ENCODE data around the gene PTCH1.

The PTCH1 gene

GRCh38 chr9:95433096-95433819 is 83.5 kb downstream of the PTCH1 start:
- no peak for DNase-seq (ENCODE audit: low read depth)
- H3K9ac ChIP-seq (ENCODE audit: low read length): no peak overlapping the region
- peaks cover 8% of the 10 kb centered on the region for H3K27me3 ChIP-seq (replicated peaks; ENCODE audit: control insufficient read depth, insufficient read depth, low read length)
- no peaks in the 10 kb centered on the region for H3K4me1 ChIP-seq (ENCODE audit: control insufficient read depth, insufficient read depth, low read length)
- peaks cover 15% of the 10 kb centered on the region for H3K9me3 ChIP-seq (ENCODE audit: control insufficient read depth, low read length)
- H3K4me3 ChIP-seq (ENCODE audit: low read length): no peak overlapping the region
- H3K36me3 ChIP-seq (ENCODE audit: control insufficient read depth, insufficient read depth, low read length, severe bottlenecking): no peaks in the 10 kb centered on the region

GRCh38 chr9:95431286-95431685 is 85.5 kb downstream of the PTCH1 start:
- DNase-seq (ENCODE audit: low read depth): no peak
- no peak overlapping the region for H3K9ac ChIP-seq (ENCODE audit: low read length)
- peaks cover 15% of the 10 kb centered on the region for H3K9me3 ChIP-seq (ENCODE audit: control insufficient read depth, low read length)
- no peaks in the 10 kb centered on the region for H3K4me1 ChIP-seq (ENCODE audit: control insufficient read depth, insufficient read depth, low read length)
- no peaks in the 10 kb centered on the region for H3K36me3 ChIP-seq (ENCODE audit: control insufficient read depth, insufficient read depth, low read length, severe bottlenecking)
- no peak overlapping the region for H3K4me3 ChIP-seq (ENCODE audit: low read length)
- H3K27me3 ChIP-seq (replicated peaks; ENCODE audit: control insufficient read depth, insufficient read depth, low read length): peaks cover 8% of the 10 kb centered on the region

GRCh38 chr9:95429948-95430620 is 86.7 kb downstream of the PTCH1 start:
- Histone ChIP-seq H3K27me3 (replicated peaks; ENCODE audit: control insufficient read depth, insufficient read depth, low read length) (peaks cover 8% of the 10 kb centered on the region), H3K4me3 (ENCODE audit: low read length) (no peak overlapping the region), H3K4me1 (ENCODE audit: control insufficient read depth, insufficient read depth, low read length) (no peaks in the 10 kb centered on the region), H3K9me3 (ENCODE audit: control insufficient read depth, low read length) (peaks cover 15% of the 10 kb centered on the region), H3K9ac (ENCODE audit: low read length) (no peak overlapping the region), H3K36me3 (ENCODE audit: control insufficient read depth, insufficient read depth, low read length, severe bottlenecking) (no peaks in the 10 kb centered on the region)
- DNase-seq (ENCODE audit: low read depth): no peak

GRCh38 chr9:95429096-95429495 is 87.7 kb downstream of the PTCH1 start:
- no peak for DNase-seq (ENCODE audit: low read depth)
- Histone ChIP-seq H3K4me1 (ENCODE audit: control insufficient read depth, insufficient read depth, low read length) (no peaks in the 10 kb centered on the region), H3K36me3 (ENCODE audit: control insufficient read depth, insufficient read depth, low read length, severe bottlenecking) (no peaks in the 10 kb centered on the region), H3K9me3 (ENCODE audit: control insufficient read depth, low read length) (peaks cover 20% of the 10 kb centered on the region), H3K27me3 (replicated peaks; ENCODE audit: control insufficient read depth, insufficient read depth, low read length) (peaks cover 8% of the 10 kb centered on the region), H3K4me3 (ENCODE audit: low read length) (no peak overlapping the region), H3K9ac (ENCODE audit: low read length) (no peak overlapping the region)

- Histone ChIP-seq H3K9me3 (ENCODE audit: control insufficient read depth, low read length) (peaks cover 48% of the 10 kb centered on the region), H3K9ac (ENCODE audit: low read length) (peak overlapping the region; percentile 59), H3K27me3 (replicated peaks; ENCODE audit: control insufficient read depth, insufficient read depth, low read length) (peaks cover 5% of the 10 kb centered on the region), H3K36me3 (ENCODE audit: control insufficient read depth, insufficient read depth, low read length, severe bottlenecking) (no peaks in the 10 kb centered on the region), H3K4me3 (ENCODE audit: low read length) (peak overlapping the region; percentile 76), H3K4me1 (ENCODE audit: control insufficient read depth, insufficient read depth, low read length) (no peaks in the 10 kb centered on the region)
- peak; percentile 12 for DNase-seq (ENCODE audit: low read depth)
Measured at GRCh38 chr9:95425910-95426551, 90.7 kb downstream of the PTCH1 start.

GRCh38 chr9:95422650-95423049 is 94.1 kb downstream of the PTCH1 start:
- H3K4me3 ChIP-seq (ENCODE audit: low read length): no peak overlapping the region
- no peaks in the 10 kb centered on the region for H3K36me3 ChIP-seq (ENCODE audit: control insufficient read depth, insufficient read depth, low read length, severe bottlenecking)
- no peaks in the 10 kb centered on the region for H3K4me1 ChIP-seq (ENCODE audit: control insufficient read depth, insufficient read depth, low read length)
- no peak for DNase-seq (ENCODE audit: low read depth)
- H3K9me3 ChIP-seq (ENCODE audit: control insufficient read depth, low read length): peaks cover 37% of the 10 kb centered on the region
- no peaks in the 10 kb centered on the region for H3K27me3 ChIP-seq (replicated peaks; ENCODE audit: control insufficient read depth, insufficient read depth, low read length)
- H3K9ac ChIP-seq (ENCODE audit: low read length): no peak overlapping the region

- no peaks in the 10 kb centered on the region for H3K36me3 ChIP-seq (ENCODE audit: control insufficient read depth, insufficient read depth, low read length, severe bottlenecking)
- H3K27me3 ChIP-seq (replicated peaks; ENCODE audit: control insufficient read depth, insufficient read depth, low read length): no peaks in the 10 kb centered on the region
- H3K9ac ChIP-seq (ENCODE audit: low read length): no peak overlapping the region
- peaks cover 37% of the 10 kb centered on the region for H3K9me3 ChIP-seq (ENCODE audit: control insufficient read depth, low read length)
- no peak for DNase-seq (ENCODE audit: low read depth)
- no peak overlapping the region for H3K4me3 ChIP-seq (ENCODE audit: low read length)
- no peaks in the 10 kb centered on the region for H3K4me1 ChIP-seq (ENCODE audit: control insufficient read depth, insufficient read depth, low read length)
Measured at GRCh38 chr9:95420518-95420917, 96.3 kb downstream of the PTCH1 start.

GRCh38 chr9:95419444-95419843 is 97.3 kb downstream of the PTCH1 start:
- DNase-seq (ENCODE audit: low read depth): no peak
- Histone ChIP-seq H3K27me3 (replicated peaks; ENCODE audit: control insufficient read depth, insufficient read depth, low read length) (no peaks in the 10 kb centered on the region), H3K9me3 (ENCODE audit: control insufficient read depth, low read length) (peaks cover 36% of the 10 kb centered on the region), H3K4me1 (ENCODE audit: control insufficient read depth, insufficient read depth, low read length) (no peaks in the 10 kb centered on the region), H3K4me3 (ENCODE audit: low read length) (no peak overlapping the region), H3K9ac (ENCODE audit: low read length) (no peak overlapping the region), H3K36me3 (ENCODE audit: control insufficient read depth, insufficient read depth, low read length, severe bottlenecking) (no peaks in the 10 kb centered on the region)

- H3K4me3 ChIP-seq (ENCODE audit: low read length): no peak overlapping the region
- H3K36me3 ChIP-seq (ENCODE audit: control insufficient read depth, insufficient read depth, low read length, severe bottlenecking): no peaks in the 10 kb centered on the region
- peaks cover 3% of the 10 kb centered on the region for H3K4me1 ChIP-seq (ENCODE audit: control insufficient read depth, insufficient read depth, low read length)
- peak; percentile 44 for DNase-seq (ENCODE audit: low read depth)
- H3K27me3 ChIP-seq (replicated peaks; ENCODE audit: control insufficient read depth, insufficient read depth, low read length): no peaks in the 10 kb centered on the region
- H3K9ac ChIP-seq (ENCODE audit: low read length): no peak overlapping the region
- no peaks in the 10 kb centered on the region for H3K9me3 ChIP-seq (ENCODE audit: control insufficient read depth, low read length)
Measured at GRCh38 chr9:95415158-95415557, 101.6 kb downstream of the PTCH1 start.

GRCh38 chr9:95413793-95414192 is 103.0 kb downstream of the PTCH1 start:
- no peaks in the 10 kb centered on the region for H3K9me3 ChIP-seq (ENCODE audit: control insufficient read depth, low read length)
- no peaks in the 10 kb centered on the region for H3K27me3 ChIP-seq (replicated peaks; ENCODE audit: control insufficient read depth, insufficient read depth, low read length)
- H3K4me3 ChIP-seq (ENCODE audit: low read length): no peak overlapping the region
- DNase-seq (ENCODE audit: low read depth): no peak
- H3K9ac ChIP-seq (ENCODE audit: low read length): no peak overlapping the region
- H3K4me1 ChIP-seq (ENCODE audit: control insufficient read depth, insufficient read depth, low read length): peaks cover 12% of the 10 kb centered on the region
- no peaks in the 10 kb centered on the region for H3K36me3 ChIP-seq (ENCODE audit: control insufficient read depth, insufficient read depth, low read length, severe bottlenecking)

GRCh38 chr9:95411054-95411892 is 105.5 kb downstream of the PTCH1 start:
- no peak for DNase-seq (ENCODE audit: low read depth)
- Histone ChIP-seq H3K9me3 (ENCODE audit: control insufficient read depth, low read length) (no peaks in the 10 kb centered on the region), H3K36me3 (ENCODE audit: control insufficient read depth, insufficient read depth, low read length, severe bottlenecking) (no peaks in the 10 kb centered on the region), H3K4me3 (ENCODE audit: low read length) (no peak overlapping the region), H3K4me1 (ENCODE audit: control insufficient read depth, insufficient read depth, low read length) (peaks cover 21% of the 10 kb centered on the region), H3K9ac (ENCODE audit: low read length) (no peak overlapping the region), H3K27me3 (replicated peaks; ENCODE audit: control insufficient read depth, insufficient read depth, low read length) (no peaks in the 10 kb centered on the region)

Measured in adipocyte (in vitro differentiated cells).